H1 (cell line): ENCODE measurements around the gene SHLD2. TPM values are rescaled to one million over a fixed set of nuclear protein-coding genes. Genes with fewer than 3 reads are reported as not detected.
"Not testable (repeated sequence)": the region's sequence is repeated elsewhere in the genome, so short reads cannot be mapped to it uniquely, and the experiment has no call there.

Experiments
- CTCF ChIA-PET: fragments of 300-600 bp; sonication (Branson Sonifier 250); formaldehyde crosslinking; loops from one replicate; lab custom pipeline; 2021; ENCODE audit not compliant: partially characterized antibody; lab: Charles Lee
- POLR2A ChIA-PET: fragments of 300-600 bp; sonication (Branson Sonifier 250); formaldehyde crosslinking; loops from one replicate; lab custom pipeline; 2021; ENCODE audit warnings: inconsistent platforms; ENCODE audit not compliant: partially characterized antibody; lab: Charles Lee
- DNase-seq, 2 experiments: peaks; one replicate each; pipeline versions ENCODE4 v3.0.0 to v3.0.0-alpha.2; 2010 to 2022; ENCODE audit warnings: low spot score in 2 of 2, low read depth in 1 of 2, mixed read lengths in 1 of 2
- FAIRE-seq: peaks from 2 replicates; lab custom pipeline; 2011; peaks lifted over from hg19 to GRCh38; lab: Jason Lieb, UNC
- H2AFZ ChIP-seq: 2 replicates; pipeline ENCODE4 v1.8.1; 2012; ENCODE audit warnings: low read length, inconsistent platforms
- H2AK5ac ChIP-seq: 2 replicates; pipeline ENCODE4 v1.6.1; 2013; ENCODE audit warnings: low read depth, low read length
- H2BK120ac ChIP-seq: replicated peaks from 2 replicates; pipeline ENCODE3; 2013; ENCODE audit warnings: low read depth, low read length, inconsistent platforms
- H2BK12ac ChIP-seq: 2 replicates; pipeline ENCODE4 v1.6.1; 2013; ENCODE audit warnings: low read depth, low read length
- H2BK15ac ChIP-seq: 2 replicates; pipeline ENCODE4 v1.6.1; 2013; ENCODE audit warnings: low read length
- H2BK20ac ChIP-seq: 2 replicates; pipeline ENCODE4 v1.6.1; 2013; ENCODE audit warnings: low read length
- H2BK5ac ChIP-seq: 2 replicates; pipeline ENCODE4 v1.6.1; 2013; ENCODE audit warnings: low read depth, low read length
- H3K14ac ChIP-seq: 2 replicates; pipeline ENCODE4 v1.6.1; 2013; ENCODE audit warnings: inconsistent platforms; ENCODE audit not compliant: insufficient read length
- H3K18ac ChIP-seq: 2 replicates; pipeline ENCODE4 v1.6.1; 2013; ENCODE audit warnings: low read length; ENCODE audit errors: extremely low read depth
- H3K23ac ChIP-seq: 2 replicates; pipeline ENCODE4 v1.6.1; 2013; ENCODE audit warnings: inconsistent platforms; ENCODE audit not compliant: insufficient read length
- H3K23me2 ChIP-seq: 2 replicates; pipeline ENCODE4 v1.6.1; 2013; ENCODE audit warnings: low read depth, low read length
- H3K27ac ChIP-seq: 2 replicates; pipeline ENCODE4 v1.6.1; 2011; ENCODE audit warnings: low read depth, low read length, inconsistent platforms
- H3K27me3 ChIP-seq, 4 experiments: replicated peaks in 1 of 4; 1 replicate in 1 of 4; 2 replicates in 3 of 4; pipeline versions ENCODE4 v1.6.1 to v1.8.1; 2011 to 2013; ENCODE audit warnings: low read length in 3 of 4, mild to moderate bottlenecking in 3 of 4, inconsistent platforms in 2 of 4, mixed read lengths in 2 of 4, moderate library complexity in 1 of 4; ENCODE audit not compliant: control insufficient read depth in 3 of 4, insufficient read depth in 3 of 4; ENCODE audit errors: extremely low read depth in 1 of 4
- H3K36me3 ChIP-seq, 4 experiments: 2 replicates each; pipeline versions ENCODE4 v1.6.1 to v1.8.1; 2011 to 2013; ENCODE audit warnings: mild to moderate bottlenecking in 4 of 4, low read length in 3 of 4, moderate library complexity in 2 of 4, control low read depth in 1 of 4, inconsistent platforms in 1 of 4; ENCODE audit not compliant: insufficient read depth in 4 of 4, control insufficient read depth in 2 of 4
- H3K4ac ChIP-seq: replicated peaks from 2 replicates; pipeline ENCODE3; 2013; ENCODE audit warnings: low read length, low read depth, mixed read lengths, inconsistent platforms; ENCODE audit not compliant: insufficient read length
- H3K4me1 ChIP-seq, 4 experiments: replicated peaks in 1 of 4; 1 replicate in 1 of 4; 2 replicates in 3 of 4; pipeline versions ENCODE4 v1.6.1 to v1.8.1; 2011 to 2013; ENCODE audit warnings: low read length in 3 of 4, inconsistent platforms in 2 of 4, mixed read lengths in 1 of 4; ENCODE audit not compliant: insufficient read depth in 4 of 4, control insufficient read depth in 3 of 4
- H3K4me2 ChIP-seq, 2 experiments: 2 replicates each; pipeline versions ENCODE4 v1.6.1 to v1.8.1; 2011 to 2013; ENCODE audit warnings: low read depth in 2 of 2, low read length in 2 of 2, control low read depth in 1 of 2, inconsistent platforms in 1 of 2, mild to moderate bottlenecking in 1 of 2; ENCODE audit not compliant: insufficient read depth in 1 of 2
- H3K4me3 ChIP-seq, 4 experiments: fragments of 200-600, 300-600 bp in 1 of 4; sonication (generic), shearing (Covaris generic), sonication (Bioruptor Twin) in 1 of 4; 2 replicates each; pipeline versions ENCODE4 v1.5.1 to v1.8.1; 2011 to 2016; ENCODE audit warnings: low read length in 4 of 4, low read depth in 3 of 4, control low read depth in 2 of 4, inconsistent platforms in 2 of 4, mild to moderate bottlenecking in 2 of 4, mixed read lengths in 1 of 4, moderate library complexity in 1 of 4; ENCODE audit not compliant: insufficient read depth in 2 of 4; ENCODE audit errors: extremely low read depth in 1 of 4
- H3K56ac ChIP-seq: replicated peaks from 2 replicates; pipeline ENCODE3; 2013; ENCODE audit warnings: low read depth, mild to moderate bottlenecking, mixed read lengths, low read length, inconsistent platforms; ENCODE audit not compliant: insufficient read length
- H3K79me1 ChIP-seq: 2 replicates; pipeline ENCODE4 v1.6.1; 2013; ENCODE audit warnings: low read depth, low read length, control low read depth
- H3K79me2 ChIP-seq, 2 experiments: 2 replicates each; pipeline versions ENCODE4 v1.6.1 to v1.8.1; 2012 to 2013; ENCODE audit warnings: low read length in 2 of 2, mild to moderate bottlenecking in 2 of 2, inconsistent platforms in 1 of 2; ENCODE audit not compliant: insufficient read depth in 2 of 2, control insufficient read depth in 1 of 2
- H3K9ac ChIP-seq, 4 experiments: replicated peaks in 1 of 4; 1 replicate in 1 of 4; 2 replicates in 3 of 4; pipeline versions ENCODE4 v1.6.1 to v1.8.1; 2011 to 2013; ENCODE audit warnings: low read depth in 3 of 4, low read length in 3 of 4, control low read depth in 2 of 4, mild to moderate bottlenecking in 2 of 4, moderate library complexity in 2 of 4, inconsistent platforms in 1 of 4; ENCODE audit errors: extremely low read depth in 1 of 4
- H3K9me3 ChIP-seq, 2 experiments: 2 replicates each; pipeline versions ENCODE4 v1.6.1 to v1.8.1; 2012 to 2013; ENCODE audit warnings: mild to moderate bottlenecking in 2 of 2, moderate library complexity in 2 of 2, control low read depth in 1 of 2, inconsistent platforms in 1 of 2, low read depth in 1 of 2, low read length in 1 of 2, mixed read lengths in 1 of 2; ENCODE audit not compliant: insufficient read depth in 2 of 2
- H4K20me1 ChIP-seq, 2 experiments: replicated peaks in 1 of 2; 2 replicates each; pipeline versions ENCODE3 to v1.8.1; 2011 to 2013; ENCODE audit warnings: inconsistent platforms in 2 of 2, low read length in 2 of 2, mild to moderate bottlenecking in 1 of 2; ENCODE audit not compliant: insufficient read depth in 2 of 2, control insufficient read depth in 1 of 2
- H4K5ac ChIP-seq: 2 replicates; pipeline ENCODE4 v1.6.1; 2013; ENCODE audit warnings: low read length, low read depth, mixed read lengths, inconsistent platforms; ENCODE audit not compliant: insufficient read length
- H4K8ac ChIP-seq: 2 replicates; pipeline ENCODE4 v1.8.0; 2013; ENCODE audit warnings: mild to moderate bottlenecking, moderate library complexity, low read length, inconsistent platforms; ENCODE audit not compliant: insufficient read depth; ENCODE audit errors: extremely low read depth
- H4K91ac ChIP-seq: replicated peaks from 2 replicates; pipeline ENCODE3; 2013; ENCODE audit warnings: low read length, mixed read lengths, inconsistent platforms; ENCODE audit not compliant: insufficient read length
- WGBS, 2 experiments: shearing (Covaris generic) in 1 of 2; methylation state at CpG; one replicate each; pipeline versions ENCODE4 v1.1.6 to v1.1.7; 2013 to 2015; ENCODE audit warnings: low lambda C conversion rate in 2 of 2, mixed read lengths in 2 of 2, inconsistent platforms in 1 of 2, low coverage in 1 of 2, missing lambda C conversion rate in 1 of 2; ENCODE audit not compliant: insufficient replicate concordance in 2 of 2, insufficient coverage in 1 of 2, insufficient read length in 1 of 2; ENCODE audit errors: extremely low coverage in 1 of 2, missing lambda C conversion rate in 1 of 2; 5-methylcytosine and 5-hydroxymethylcytosine counted together
- polyA plus RNA-seq, 7 experiments: library from polyadenylated mRNA; depleted of rRNA in 3 of 7; stranded (reverse) in 5 of 7; unstranded in 2 of 7; fragments of >200 nt in 5 of 7; fragments of 200-250 nt in 2 of 7; gene quantifications; 1 replicate in 5 of 7; 2 replicates in 1 of 7; 4 replicates in 1 of 7; pipeline versions ENCODE4 v1.2.1 to v1.2.3, GENCODE V29; 2011 to 2013; ENCODE audit warnings: missing spikeins in 2 of 7, mixed read lengths in 2 of 7
- total RNA-seq: library from RNA; stranded (reverse); fragmentation: NEBNext Ultra II Directional; extraction: Animal tissue kit (Norgen Biotek cat#: 25700); gene quantifications from 2 replicates; pipeline ENCODE4 v1.2.1, GENCODE V29; 2021

SHLD2 gene
- total and polyA plus RNA-seq, 2 of the 8 experiments (the other 6 are each of a cell fraction or from before 2014, with no cell fraction given): 7.9 to 32.4 TPM

DNA sequence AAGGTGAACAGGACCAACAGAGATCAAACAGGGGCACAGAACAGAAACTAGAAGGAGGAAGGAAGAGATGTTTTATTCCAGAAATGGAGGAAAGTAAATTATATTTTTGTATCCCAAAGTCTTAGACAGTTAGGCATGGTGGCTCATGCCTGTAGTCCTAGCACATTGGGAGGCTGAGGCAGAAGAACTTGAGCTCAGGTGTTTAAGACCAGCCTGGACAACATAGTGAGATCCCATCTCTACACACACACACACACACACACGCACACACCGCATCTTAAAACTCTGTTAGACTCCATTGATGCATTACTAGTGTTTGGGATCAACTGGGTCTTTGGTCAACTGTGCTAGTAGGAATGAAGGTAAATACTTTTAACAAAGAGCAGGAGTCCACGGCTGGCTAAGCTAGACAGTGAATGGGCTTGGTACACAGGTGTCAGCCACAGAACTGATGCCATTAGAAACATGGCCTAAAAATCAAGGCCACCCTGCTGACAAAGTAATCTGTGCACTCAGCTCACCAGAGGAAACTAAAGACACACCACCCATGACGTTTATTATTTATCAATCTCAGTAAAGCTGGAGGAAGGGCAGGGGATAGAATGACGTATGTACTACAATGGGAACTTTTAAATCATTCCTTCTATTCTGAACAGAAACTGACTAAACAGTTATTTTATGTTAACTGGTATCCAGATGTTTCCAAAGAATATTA lies 11.3 kb upstream of the SHLD2 start:
- POLR2A ChIA-PET: interaction anchor here (1.2 kb wide), 1 partner anchor 9 kb away, joined by 3 read pairs; no protein-coding TSS in a partner anchor
- not testable (repeated sequence) for H3K4ac ChIP-seq, FAIRE-seq

More for the DNA sequence above, 11.3 kb upstream of the SHLD2 start:
- H3K27ac ChIP-seq, H4K91ac ChIP-seq, H3K23ac ChIP-seq, H2AFZ ChIP-seq, H3K4me3 ChIP-seq, H3K4me1 ChIP-seq, H3K23me2 ChIP-seq, H2BK20ac ChIP-seq, H4K20me1 ChIP-seq, H2BK15ac ChIP-seq, H3K36me3 ChIP-seq, DNase-seq, H3K56ac ChIP-seq, H2BK12ac ChIP-seq, H3K4me2 ChIP-seq, H3K27me3 ChIP-seq, H3K9ac ChIP-seq, H2BK5ac ChIP-seq, H3K79me1 ChIP-seq, CTCF ChIA-PET, H3K18ac ChIP-seq, H2BK120ac ChIP-seq, H4K5ac ChIP-seq, H2AK5ac ChIP-seq, H3K14ac ChIP-seq, H4K8ac ChIP-seq: not testable (repeated sequence)
- peaks cover 0 to 15% of the 10 kb centered on the region in 2 experiments; a peak in 1 of 4 replicates for H3K9me3 ChIP-seq
- WGBS, 2 experiments: 67% methylated on average over 5 of the region's 5 CpGs; no CpG with 5 or more reads in 1 of the 2 experiments
- H3K79me2 ChIP-seq: peaks cover 0 to 37% of the 10 kb centered on the region in 2 experiments; a peak in 2 of 4 replicates
